ENCODE results near the gene MINDY1. TPM values are rescaled to one million over a fixed set of nuclear protein-coding genes. Genes with fewer than 3 reads are reported as not detected.

The MINDY1 gene
- total and polyA plus RNA-seq, 8 donors: 23.1 to 35.5 (median 30.6) TPM

- Histone ChIP-seq H3K9me3 (no peaks in the 10 kb centered on the region), H3K27ac (no peak overlapping the region), H3K4me1 (peaks cover 0 to 21% (median 0%) of the 10 kb centered on the region in 3 donors), H3K36me3 (peaks cover 0 to 54% (median 26%) of the 10 kb centered on the region in 3 donors), H3K27me3 (no peaks in the 10 kb centered on the region), H3K4me3 (no peak overlapping the region)
- ATAC-seq: no peak
- no peak for FAIRE-seq
- intact Hi-C loops (cut with DNase I): no loop called here
- 81 to 83% methylated on average over 4 of the region's 4 CpGs for WGBS, 2 donors
- TF ChIP-seq CTCF (IDR thresholded peaks at IDR 0.05): no peak
- no peak for DNase-seq
Observed at GRCh38 chr1:151001602-151002001, 5.1 kb downstream of the MINDY1 start.

- intact Hi-C loops (cut with DNase I): no loop called here
- no peak for DNase-seq
- WGBS, 2 donors: 92 to 94% methylated on average over 3 of the region's 3 CpGs
- no peak for ATAC-seq
- no peaks in the 10 kb centered on the region for H3K9me3 ChIP-seq
- peaks cover 0 to 21% (median 0%) of the 10 kb centered on the region in 3 donors for H3K4me1 ChIP-seq
- no peak for FAIRE-seq
- H3K27me3 ChIP-seq: no peaks in the 10 kb centered on the region
- H3K36me3 ChIP-seq: peaks cover 0 to 57% (median 26%) of the 10 kb centered on the region in 3 donors
- H3K27ac ChIP-seq: no peak overlapping the region
- TF ChIP-seq CTCF (IDR thresholded peaks at IDR 0.05): no peak
- H3K4me3 ChIP-seq: no peak overlapping the region
Observed at GRCh38 chr1:151000408-151000807, 6.3 kb downstream of the MINDY1 start.

GRCh38 chr1:150999926-151000325 lies 6.8 kb downstream of the MINDY1 start:
- Histone ChIP-seq H3K4me1 (peaks cover 0 to 21% (median 0%) of the 10 kb centered on the region in 3 donors), H3K27ac (no peak overlapping the region), H3K4me3 (no peak overlapping the region), H3K9me3 (no peaks in the 10 kb centered on the region), H3K36me3 (peaks cover 0 to 57% (median 26%) of the 10 kb centered on the region in 3 donors), H3K27me3 (no peaks in the 10 kb centered on the region)
- 85 to 90% methylated on average over 2 of the region's 2 CpGs for WGBS, 2 donors
- no peak for FAIRE-seq
- intact Hi-C loops (cut with DNase I): loop anchor here in 1 of 3 donors (10.0 kb wide), 1 partner anchor 185 kb away; no protein-coding TSS in a partner anchor
- no peak for TF ChIP-seq CTCF (IDR thresholded peaks at IDR 0.05)
- DNase-seq: no peak
- no peak for ATAC-seq

GRCh38 chr1:150999051-150999674 lies 7.5 kb downstream of the MINDY1 start:
- no peak for DNase-seq
- no peak for TF ChIP-seq CTCF (IDR thresholded peaks at IDR 0.05)
- Histone ChIP-seq H3K27me3 (no peaks in the 10 kb centered on the region), H3K27ac (no peak overlapping the region), H3K9me3 (no peaks in the 10 kb centered on the region), H3K36me3 (peaks cover 0 to 57% (median 26%) of the 10 kb centered on the region in 3 donors), H3K4me1 (peaks cover 0 to 18% (median 0%) of the 10 kb centered on the region in 3 donors), H3K4me3 (no peak overlapping the region)
- no peak for FAIRE-seq
- 75 to 78% methylated on average over 17 of the region's 17 CpGs for whole genome bisulfite sequencing, 2 donors
- intact Hi-C loops (cut with DNase I): loop anchor here in 1 of 3 donors (10.0 kb wide), 1 partner anchor 184 kb away; no protein-coding TSS in a partner anchor
- no peak for ATAC-seq

GRCh38 chr1:150997949-150998348 lies 8.8 kb downstream of the MINDY1 start:
- FAIRE-seq (no peak), DNase-seq (no peak), ATAC-seq (no peak)
- Histone ChIP-seq H3K9me3 (no peaks in the 10 kb centered on the region), H3K27ac (no peak overlapping the region), H3K4me3 (no peak overlapping the region), H3K27me3 (no peaks in the 10 kb centered on the region), H3K36me3 (peaks cover 0 to 57% (median 26%) of the 10 kb centered on the region in 3 donors), H3K4me1 (peaks cover 0 to 6% (median 0%) of the 10 kb centered on the region in 3 donors)
- intact Hi-C loops (cut with DNase I): loop anchor here in 1 of 3 donors (10.0 kb wide), 1 partner anchor 183 kb away; no protein-coding TSS in a partner anchor
- no peak for TF ChIP-seq CTCF (IDR thresholded peaks at IDR 0.05)
- WGBS, 2 donors: 60 to 63% methylated on average over 5 of the region's 5 CpGs

Data from pancreas (tissue), 10 donors.